ENCODE measurements around the gene SH3PXD2A.

DNA sequence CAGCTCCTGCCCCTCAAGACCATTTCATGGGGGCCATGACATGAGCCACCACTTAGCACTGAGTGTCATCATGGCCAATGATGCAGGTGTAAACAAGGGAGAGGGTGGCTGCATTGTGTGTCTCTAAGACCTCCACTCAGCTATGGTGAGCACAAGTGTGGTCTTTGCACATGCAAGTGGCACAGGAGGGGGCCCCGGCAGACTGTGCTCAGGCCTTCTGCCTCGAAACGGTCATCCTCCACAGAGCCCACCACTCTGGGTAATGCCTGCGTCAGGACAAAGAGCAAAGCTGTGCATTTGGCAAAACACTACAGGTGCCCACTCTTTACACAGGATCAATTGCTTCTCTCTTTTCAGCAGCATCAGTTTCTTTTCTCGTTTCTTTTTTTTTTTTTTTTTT is 125.5 kb downstream of the SH3PXD2A start:
- TF ChIP-seq, protein P1, sequence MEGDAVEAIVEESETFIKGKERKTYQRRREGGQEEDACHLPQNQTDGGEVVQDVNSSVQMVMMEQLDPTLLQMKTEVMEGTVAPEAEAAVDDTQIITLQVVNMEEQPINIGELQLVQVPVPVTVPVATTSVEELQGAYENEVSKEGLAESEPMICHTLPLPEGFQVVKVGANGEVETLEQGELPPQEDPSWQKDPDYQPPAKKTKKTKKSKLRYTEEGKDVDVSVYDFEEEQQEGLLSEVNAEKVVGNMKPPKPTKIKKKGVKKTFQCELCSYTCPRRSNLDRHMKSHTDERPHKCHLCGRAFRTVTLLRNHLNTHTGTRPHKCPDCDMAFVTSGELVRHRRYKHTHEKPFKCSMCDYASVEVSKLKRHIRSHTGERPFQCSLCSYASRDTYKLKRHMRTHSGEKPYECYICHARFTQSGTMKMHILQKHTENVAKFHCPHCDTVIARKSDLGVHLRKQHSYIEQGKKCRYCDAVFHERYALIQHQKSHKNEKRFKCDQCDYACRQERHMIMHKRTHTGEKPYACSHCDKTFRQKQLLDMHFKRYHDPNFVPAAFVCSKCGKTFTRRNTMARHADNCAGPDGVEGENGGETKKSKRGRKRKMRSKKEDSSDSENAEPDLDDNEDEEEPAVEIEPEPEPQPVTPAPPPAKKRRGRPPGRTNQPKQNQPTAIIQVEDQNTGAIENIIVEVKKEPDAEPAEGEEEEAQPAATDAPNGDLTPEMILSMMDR (conservative IDR thresholded peaks at IDR 0.05; ENCODE audit: low read depth in 2 of 2), result no peak
- TF ChIP-seq EZH2 (IDR thresholded peaks at IDR 0.05; ENCODE audit: low read depth, unreplicated experiment), result no peak
- TF ChIP-seq, protein P2, sequence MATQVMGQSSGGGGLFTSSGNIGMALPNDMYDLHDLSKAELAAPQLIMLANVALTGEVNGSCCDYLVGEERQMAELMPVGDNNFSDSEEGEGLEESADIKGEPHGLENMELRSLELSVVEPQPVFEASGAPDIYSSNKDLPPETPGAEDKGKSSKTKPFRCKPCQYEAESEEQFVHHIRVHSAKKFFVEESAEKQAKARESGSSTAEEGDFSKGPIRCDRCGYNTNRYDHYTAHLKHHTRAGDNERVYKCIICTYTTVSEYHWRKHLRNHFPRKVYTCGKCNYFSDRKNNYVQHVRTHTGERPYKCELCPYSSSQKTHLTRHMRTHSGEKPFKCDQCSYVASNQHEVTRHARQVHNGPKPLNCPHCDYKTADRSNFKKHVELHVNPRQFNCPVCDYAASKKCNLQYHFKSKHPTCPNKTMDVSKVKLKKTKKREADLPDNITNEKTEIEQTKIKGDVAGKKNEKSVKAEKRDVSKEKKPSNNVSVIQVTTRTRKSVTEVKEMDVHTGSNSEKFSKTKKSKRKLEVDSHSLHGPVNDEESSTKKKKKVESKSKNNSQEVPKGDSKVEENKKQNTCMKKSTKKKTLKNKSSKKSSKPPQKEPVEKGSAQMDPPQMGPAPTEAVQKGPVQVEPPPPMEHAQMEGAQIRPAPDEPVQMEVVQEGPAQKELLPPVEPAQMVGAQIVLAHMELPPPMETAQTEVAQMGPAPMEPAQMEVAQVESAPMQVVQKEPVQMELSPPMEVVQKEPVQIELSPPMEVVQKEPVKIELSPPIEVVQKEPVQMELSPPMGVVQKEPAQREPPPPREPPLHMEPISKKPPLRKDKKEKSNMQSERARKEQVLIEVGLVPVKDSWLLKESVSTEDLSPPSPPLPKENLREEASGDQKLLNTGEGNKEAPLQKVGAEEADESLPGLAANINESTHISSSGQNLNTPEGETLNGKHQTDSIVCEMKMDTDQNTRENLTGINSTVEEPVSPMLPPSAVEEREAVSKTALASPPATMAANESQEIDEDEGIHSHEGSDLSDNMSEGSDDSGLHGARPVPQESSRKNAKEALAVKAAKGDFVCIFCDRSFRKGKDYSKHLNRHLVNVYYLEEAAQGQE (IDR thresholded peaks at IDR 0.05; ENCODE audit: unreplicated experiment), result no peak
- no peak for TF ChIP-seq POLR2AphosphoS5 (IDR thresholded peaks at IDR 0.05; ENCODE audit: low read depth)
- TF ChIP-seq, protein P3, sequence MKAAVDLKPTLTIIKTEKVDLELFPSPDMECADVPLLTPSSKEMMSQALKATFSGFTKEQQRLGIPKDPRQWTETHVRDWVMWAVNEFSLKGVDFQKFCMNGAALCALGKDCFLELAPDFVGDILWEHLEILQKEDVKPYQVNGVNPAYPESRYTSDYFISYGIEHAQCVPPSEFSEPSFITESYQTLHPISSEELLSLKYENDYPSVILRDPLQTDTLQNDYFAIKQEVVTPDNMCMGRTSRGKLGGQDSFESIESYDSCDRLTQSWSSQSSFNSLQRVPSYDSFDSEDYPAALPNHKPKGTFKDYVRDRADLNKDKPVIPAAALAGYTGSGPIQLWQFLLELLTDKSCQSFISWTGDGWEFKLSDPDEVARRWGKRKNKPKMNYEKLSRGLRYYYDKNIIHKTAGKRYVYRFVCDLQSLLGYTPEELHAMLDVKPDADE (IDR thresholded peaks at IDR 0.05), result no peak
